Spleen (tissue), 7 donors: ENCODE measurements around the gene RNASE1.

ENCODE experiments used
- CTCF ChIP-seq, 11 experiments: fragments of 200-600 bp in 7 of 11; fragments of 450-650 bp in 4 of 11; sonication (generic) in 4 of 11; IDR thresholded peaks in 8 of 11; conservative IDR thresholded peaks in 3 of 11; 1 replicate in 7 of 11; 2 replicates in 4 of 11; pipeline versions ENCODE4 v1.4.0 to v1.8.0; 2016 to 2021; ENCODE audit warnings: antibody characterized with exemption in 11 of 11, inconsistent platforms in 4 of 11, mild to moderate bottlenecking in 1 of 11
- POLR2AphosphoS5 ChIP-seq, 3 donors: sonication (generic); formaldehyde crosslinking; IDR thresholded peaks; one replicate each; pipeline ENCODE4 v1.5.1; 2017; ENCODE audit warnings: antibody characterized with exemption in 3 of 3
- donor health status: DM: no; HTN: no; CAD: no; lungs with moderate emphysema.
- donor health status: DM: no; HTN: no; CAD: no.
- donor health status: DM: no; HTN: no; CAD: no.

- TF ChIP-seq POLR2AphosphoS5 (IDR thresholded peaks at IDR 0.05) (no peak), CTCF (IDR thresholded peaks at IDR 0.05 in 8 of 11, conservative IDR thresholded peaks at IDR 0.05 in 3 of 11) (no peak)
Observed at GRCh38 chr14:20754308-20754707, 48.3 kb downstream of the RNASE1 start.
